Hematopoietic multipotent progenitor cell treated with erythropoietin and hydrocortisone succinate and interleukin-3 and kit ligand, for 8 days (in vitro differentiated cells): Measurements from ENCODE around the gene CCDC192.
"Not testable (repeated sequence)": the region's sequence is repeated elsewhere in the genome, so short reads cannot be mapped to it uniquely, and the experiment has no call there.

Source experiments
- DNase-seq: peaks from one replicate; pipeline ENCODE4 v3.0.0-alpha.2; 2015

The CCDC192 gene

GRCh38 chr5:127700237-127700766, 2.9 kb upstream of the CCDC192 start:
- no peak for DNase-seq

GRCh38 chr5:127702434-127702833, 757 bp upstream of the CCDC192 start:
- no peak for DNase-seq

GRCh38 chr5:127705120-127705892, 2.1 kb downstream of the CCDC192 start:
- peak; percentile 6 for DNase-seq

GRCh38 chr5:127706691-127707090, 3.5 kb downstream of the CCDC192 start:
- no peak for DNase-seq

- DNase-seq = no peak
Observed at GRCh38 chr5:127707209-127707608, 4.0 kb downstream of the CCDC192 start.

- not testable (repeated sequence) for DNase-seq
Observed at GRCh38 chr5:127713083-127713482, 9.9 kb downstream of the CCDC192 start.

GRCh38 chr5:127718181-127718580, 15.0 kb downstream of the CCDC192 start:
- no peak for DNase-seq

GRCh38 chr5:127723571-127723970, 20.4 kb downstream of the CCDC192 start:
- no peak for DNase-seq

GRCh38 chr5:127725673-127726072, 22.5 kb downstream of the CCDC192 start:
- no peak for DNase-seq

GRCh38 chr5:127732963-127733362, 29.8 kb downstream of the CCDC192 start:
- no peak for DNase-seq

- not testable (repeated sequence) for DNase-seq
Observed at GRCh38 chr5:127739348-127739747, 36.2 kb downstream of the CCDC192 start.

- DNase-seq = no peak
Observed at GRCh38 chr5:127739807-127740384, 36.7 kb downstream of the CCDC192 start.

- no peak for DNase-seq
Observed at GRCh38 chr5:127741412-127741811, 38.2 kb downstream of the CCDC192 start.

GRCh38 chr5:127744241-127744640, 41.0 kb downstream of the CCDC192 start:
- no peak for DNase-seq

- DNase-seq = peak; percentile 10
Observed at GRCh38 chr5:127746756-127747155, 43.6 kb downstream of the CCDC192 start.

GRCh38 chr5:127752503-127753265, 49.5 kb downstream of the CCDC192 start:
- DNase-seq = not testable (repeated sequence)

- no peak for DNase-seq
Observed at GRCh38 chr5:127754259-127754658, 51.1 kb downstream of the CCDC192 start.

- DNase-seq = no peak
Observed at GRCh38 chr5:127754706-127755105, 51.5 kb downstream of the CCDC192 start.

GRCh38 chr5:127757576-127757975, 54.4 kb downstream of the CCDC192 start:
- DNase-seq = peak; percentile 15

- DNase-seq = no peak
Observed at GRCh38 chr5:127758766-127759283, 55.6 kb downstream of the CCDC192 start.

GRCh38 chr5:127761869-127762268, 58.7 kb downstream of the CCDC192 start:
- no peak for DNase-seq

- no peak for DNase-seq
Observed at GRCh38 chr5:127762412-127762811, 59.2 kb downstream of the CCDC192 start.

- no peak for DNase-seq
Observed at GRCh38 chr5:127766676-127767335, 63.6 kb downstream of the CCDC192 start.
